HAP-1 (cell line): Measurements from ENCODE around the gene ALG9.

Experiments used
- DNase-seq, 2 experiments: peaks; one replicate each; pipeline ENCODE4 v3.0.0-alpha.2; 2016 to 2020; ENCODE audit warnings: low spot score in 2 of 2
- H3K27me3 ChIP-seq: fragments of 250-450 bp; sonication (Bioruptor Pico); 2 replicates; pipeline ENCODE4 v1.5.1; 2020; ENCODE audit warnings: low read depth, mild to moderate bottlenecking, moderate library complexity
- H3K36me3 ChIP-seq: fragments of 250-450 bp; sonication (Bioruptor Pico); replicated peaks from 2 replicates; pipeline ENCODE4 v1.5.1; 2020; ENCODE audit warnings: mild to moderate bottlenecking
- H3K4me1 ChIP-seq: fragments of 250-450 bp; sonication (Bioruptor Pico); 2 replicates; pipeline ENCODE4 v1.5.1; 2020; ENCODE audit warnings: mild to moderate bottlenecking
- H3K4me3 ChIP-seq: fragments of 250-450 bp; sonication (Bioruptor Pico); 2 replicates; pipeline ENCODE4 v1.5.1; 2020; ENCODE audit warnings: mild to moderate bottlenecking, moderate library complexity
- H3K9me3 ChIP-seq: fragments of 250-450 bp; sonication (Bioruptor Pico); 2 replicates; pipeline ENCODE4 v1.5.1; 2020; ENCODE audit warnings: mild to moderate bottlenecking, moderate library complexity
- in situ Hi-C: fragments of 300-500 bp; cut with MboI; formaldehyde crosslinking; loops from 3 replicates; pipeline ENCODE4 v1.14.3; 2020; ENCODE audit warnings: low sequenced_read_pairs, inconsistent platforms, mixed read lengths

ALG9 gene

DNA sequence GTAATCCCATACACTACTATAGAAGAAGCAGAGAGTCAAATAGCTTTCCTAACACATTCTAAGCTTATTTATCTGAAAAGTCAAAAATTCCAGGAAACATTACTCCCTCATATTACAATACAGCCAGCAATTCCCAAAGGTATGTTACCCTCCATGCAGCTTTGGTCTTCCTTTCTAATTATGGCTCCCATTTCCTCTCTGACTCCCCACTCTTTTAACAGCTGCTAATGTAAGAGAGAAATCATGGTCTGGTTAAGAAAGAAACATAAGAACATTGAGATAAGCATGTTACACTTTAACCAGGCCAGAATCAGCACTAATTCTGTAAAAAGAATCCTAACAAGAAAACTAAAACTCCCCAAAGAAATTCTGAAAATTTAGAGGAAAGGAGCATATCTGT, 112.0 kb downstream of the ALG9 start:
- Histone ChIP-seq H3K4me3 (no peak overlapping the region), H3K36me3 (peaks cover 63% of the 10 kb centered on the region)
- in situ Hi-C loops: no loop called here

DNA sequence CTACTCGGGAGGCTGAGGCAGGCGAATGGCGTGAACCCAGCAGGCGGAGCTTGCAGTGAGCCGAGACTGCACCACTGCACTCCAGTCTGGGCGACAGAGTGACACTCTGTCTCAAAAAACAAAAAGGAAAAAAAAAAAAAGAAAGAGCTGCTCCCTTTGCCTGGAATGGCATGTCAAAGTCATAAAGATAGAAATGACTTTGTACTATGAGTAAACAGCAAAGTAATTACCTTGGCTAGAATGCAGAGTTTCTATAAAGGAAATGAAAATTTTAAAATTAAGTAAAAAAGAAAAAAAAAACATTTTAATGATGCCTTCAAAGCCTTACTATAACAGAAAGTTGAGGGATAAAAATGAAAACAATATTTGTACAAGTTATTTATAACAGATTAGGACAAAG, 115.3 kb downstream of the ALG9 start:
- Histone ChIP-seq H3K4me3 (no peak overlapping the region), H3K27me3 (no peaks in the 10 kb centered on the region), H3K4me1 (no peaks in the 10 kb centered on the region), H3K36me3 (peaks cover 68% of the 10 kb centered on the region), H3K9me3 (no peaks in the 10 kb centered on the region)
- no peak for DNase-seq
- in situ Hi-C loops: no loop called here

More for the DNA sequence above, 112.0 kb downstream of the ALG9 start:
- no peaks in the 10 kb centered on the region for H3K9me3 ChIP-seq
- DNase-seq: no peak
- no peaks in the 10 kb centered on the region for H3K27me3 ChIP-seq
- H3K4me1 ChIP-seq: no peaks in the 10 kb centered on the region

DNA sequence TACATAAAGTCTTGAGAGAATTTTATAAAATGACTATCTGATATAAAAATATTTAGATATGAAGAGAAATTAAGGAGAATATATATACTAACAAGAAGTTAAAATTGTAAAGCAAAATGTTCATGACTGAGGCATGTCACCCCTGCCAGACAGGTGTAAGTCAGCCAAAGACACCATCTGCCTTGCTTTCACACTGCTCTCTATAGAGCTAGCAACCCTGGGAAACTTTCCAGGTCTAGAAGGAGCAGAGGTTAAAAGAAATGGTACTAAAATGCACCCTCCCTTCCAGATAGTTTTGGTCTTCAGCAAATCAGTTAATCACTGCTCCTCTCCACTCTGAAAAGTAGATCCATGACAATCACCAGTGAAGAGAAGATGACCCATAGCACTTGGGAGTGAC, 121.7 kb downstream of the ALG9 start:
- H3K4me1 ChIP-seq: no peaks in the 10 kb centered on the region
- no peak for DNase-seq
- no peak overlapping the region for H3K4me3 ChIP-seq
- H3K36me3 ChIP-seq: peaks cover 71% of the 10 kb centered on the region
- H3K9me3 ChIP-seq: no peaks in the 10 kb centered on the region
- H3K27me3 ChIP-seq: no peaks in the 10 kb centered on the region
- in situ Hi-C loops: no loop called here

DNA sequence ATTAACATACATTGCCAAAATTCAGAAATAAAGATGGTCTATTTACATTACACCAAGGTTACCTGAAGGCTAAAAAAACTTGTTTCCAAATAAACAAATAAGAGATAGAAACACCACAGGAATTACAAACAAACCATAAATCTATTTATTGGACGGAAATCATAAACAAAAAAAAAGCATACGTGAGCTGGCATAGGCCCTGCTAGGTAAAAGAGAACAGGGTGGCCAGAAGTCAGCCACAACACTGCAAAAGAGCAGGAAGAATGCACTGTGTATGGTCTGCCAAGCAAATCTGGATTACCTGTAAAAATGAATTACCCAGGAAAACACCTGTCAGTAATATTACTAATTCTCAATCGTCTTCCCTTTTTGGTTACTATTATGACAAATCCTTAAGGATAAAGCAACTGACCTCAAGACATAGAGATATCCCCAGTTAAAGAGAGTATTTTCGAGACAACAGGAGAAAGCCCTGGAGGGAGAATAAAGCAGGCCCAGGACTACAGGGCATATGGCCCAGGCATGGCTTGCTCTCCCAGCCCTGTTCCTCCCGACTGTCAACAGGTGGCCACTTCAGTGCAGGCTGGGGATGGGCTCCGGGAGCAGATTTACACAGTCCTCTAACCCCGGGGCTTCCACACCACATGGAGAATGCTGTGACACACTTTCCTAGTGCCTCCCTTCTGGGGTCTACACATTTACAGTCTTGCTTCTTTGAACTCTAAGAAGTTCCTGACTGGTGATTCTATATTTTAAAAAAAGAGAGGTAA, 123.2 kb downstream of the ALG9 start:
- no peak for DNase-seq
- H3K36me3 ChIP-seq: peaks cover 65% of the 10 kb centered on the region
- H3K9me3 ChIP-seq: no peaks in the 10 kb centered on the region
- no peaks in the 10 kb centered on the region for H3K27me3 ChIP-seq
- no peaks in the 10 kb centered on the region for H3K4me1 ChIP-seq
- in situ Hi-C loops: no loop called here
- H3K4me3 ChIP-seq: no peak overlapping the region

DNA sequence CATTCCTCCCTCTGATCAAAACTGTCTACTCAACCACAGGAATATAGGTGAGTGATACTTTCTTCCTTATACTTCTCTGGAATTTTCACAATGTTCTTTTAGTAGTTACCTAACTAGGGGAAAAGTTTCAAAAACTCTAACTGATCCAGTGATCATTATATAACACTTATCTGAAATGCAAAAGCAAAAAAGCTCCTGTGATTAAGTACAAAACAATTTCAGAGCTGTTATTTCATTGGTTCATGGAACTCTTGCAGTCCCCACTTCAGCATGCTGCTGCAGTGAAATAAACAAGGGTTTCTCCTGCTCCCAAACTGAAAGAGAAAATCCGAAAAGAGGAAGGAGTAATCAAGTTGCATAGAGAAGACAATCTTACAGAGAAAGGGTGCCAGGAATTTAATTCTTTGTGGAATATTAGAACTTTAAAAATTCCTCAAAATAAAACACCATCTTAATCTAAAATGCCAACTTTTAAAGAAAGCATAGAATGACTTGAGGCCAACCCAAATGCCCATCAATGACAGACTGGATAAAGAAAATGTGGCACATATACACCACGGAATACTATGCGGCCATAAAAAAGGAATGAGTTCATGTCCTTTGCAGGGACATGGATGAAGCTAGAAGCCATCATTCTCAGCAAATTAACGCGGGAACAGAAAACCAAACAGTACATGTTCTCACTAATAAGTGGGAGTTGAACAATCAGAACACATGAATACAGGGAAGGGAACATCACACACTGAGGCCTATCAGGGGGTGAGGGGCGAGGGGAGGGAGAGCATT, 125.5 kb downstream of the ALG9 start:
- H3K27me3 ChIP-seq: no peaks in the 10 kb centered on the region
- H3K4me1 ChIP-seq: no peaks in the 10 kb centered on the region
- peaks cover 66% of the 10 kb centered on the region for H3K36me3 ChIP-seq
- in situ Hi-C loops: no loop called here
- no peaks in the 10 kb centered on the region for H3K9me3 ChIP-seq
- DNase-seq: no peak
- no peak overlapping the region for H3K4me3 ChIP-seq

DNA sequence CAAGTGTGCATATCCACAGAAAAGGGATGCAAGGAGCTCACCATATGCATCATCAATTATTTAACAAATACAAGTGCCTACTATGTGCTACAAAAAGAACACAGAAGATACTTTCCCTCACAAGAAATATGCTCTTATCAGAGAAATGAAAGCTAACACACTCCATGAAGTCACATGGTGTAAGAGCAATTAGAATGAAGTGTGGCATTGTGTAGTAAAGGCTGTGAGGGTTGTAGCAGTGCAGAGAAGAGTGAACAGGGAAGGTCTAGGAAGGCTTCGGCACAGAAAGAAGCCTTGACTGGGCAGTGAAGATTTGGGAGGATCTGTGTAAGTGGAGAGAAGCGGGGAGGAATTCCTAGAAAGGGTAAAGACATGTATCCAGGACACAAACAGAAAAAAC, 127.7 kb downstream of the ALG9 start:
- no peaks in the 10 kb centered on the region for H3K9me3 ChIP-seq
- H3K4me1 ChIP-seq: no peaks in the 10 kb centered on the region
- no peaks in the 10 kb centered on the region for H3K27me3 ChIP-seq
- no peak overlapping the region for H3K4me3 ChIP-seq
- peaks cover 57% of the 10 kb centered on the region for H3K36me3 ChIP-seq
- no peak for DNase-seq
- in situ Hi-C loops: no loop called here

DNA sequence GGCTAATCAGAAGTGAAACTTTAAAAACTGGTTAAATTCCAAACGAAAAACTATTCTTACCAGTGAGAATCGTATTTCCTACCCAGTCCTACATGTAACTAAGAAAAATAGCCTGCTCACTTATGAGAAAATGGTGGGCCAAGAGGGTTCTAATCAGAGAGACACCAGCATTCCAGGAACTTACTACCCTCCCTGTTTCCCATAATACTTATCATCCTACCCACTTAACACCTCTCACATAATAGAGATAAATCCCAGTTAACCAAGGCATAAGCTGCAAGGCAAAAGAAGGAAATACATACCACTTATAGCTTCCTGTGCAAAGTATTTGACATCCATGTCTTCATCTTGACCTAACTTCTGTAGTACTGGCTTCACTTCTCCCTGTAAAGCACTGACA, 129.6 kb downstream of the ALG9 start:
- Histone ChIP-seq H3K36me3 (peaks cover 45% of the 10 kb centered on the region), H3K27me3 (no peaks in the 10 kb centered on the region), H3K4me3 (no peak overlapping the region), H3K9me3 (no peaks in the 10 kb centered on the region), H3K4me1 (no peaks in the 10 kb centered on the region)
- in situ Hi-C loops: no loop called here
- no peak for DNase-seq

DNA sequence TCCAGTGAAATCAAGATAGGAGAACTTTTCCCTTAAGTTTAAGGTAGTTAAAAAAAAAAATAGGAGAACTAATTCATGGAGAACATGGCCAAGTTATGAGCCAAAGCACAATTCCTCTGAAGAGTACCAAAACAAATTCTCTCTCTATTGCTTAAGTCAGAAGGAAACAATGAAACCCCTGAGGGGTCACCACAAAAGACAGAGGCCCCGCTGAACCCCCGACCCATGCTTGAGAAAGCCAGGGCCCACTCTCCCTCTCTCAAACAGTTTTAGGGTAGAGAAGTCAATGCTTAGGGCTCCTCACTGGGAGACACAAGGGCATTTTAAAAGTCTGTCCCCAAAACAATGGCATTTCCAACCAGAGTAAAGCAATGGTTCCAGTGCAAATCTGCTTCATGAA, 132.1 kb downstream of the ALG9 start:
- peaks cover 31% of the 10 kb centered on the region for H3K36me3 ChIP-seq
- no peak overlapping the region for H3K4me3 ChIP-seq
- in situ Hi-C loops: no loop called here
- no peak for DNase-seq
- H3K4me1 ChIP-seq: no peaks in the 10 kb centered on the region
- no peaks in the 10 kb centered on the region for H3K9me3 ChIP-seq
- no peaks in the 10 kb centered on the region for H3K27me3 ChIP-seq

DNA sequence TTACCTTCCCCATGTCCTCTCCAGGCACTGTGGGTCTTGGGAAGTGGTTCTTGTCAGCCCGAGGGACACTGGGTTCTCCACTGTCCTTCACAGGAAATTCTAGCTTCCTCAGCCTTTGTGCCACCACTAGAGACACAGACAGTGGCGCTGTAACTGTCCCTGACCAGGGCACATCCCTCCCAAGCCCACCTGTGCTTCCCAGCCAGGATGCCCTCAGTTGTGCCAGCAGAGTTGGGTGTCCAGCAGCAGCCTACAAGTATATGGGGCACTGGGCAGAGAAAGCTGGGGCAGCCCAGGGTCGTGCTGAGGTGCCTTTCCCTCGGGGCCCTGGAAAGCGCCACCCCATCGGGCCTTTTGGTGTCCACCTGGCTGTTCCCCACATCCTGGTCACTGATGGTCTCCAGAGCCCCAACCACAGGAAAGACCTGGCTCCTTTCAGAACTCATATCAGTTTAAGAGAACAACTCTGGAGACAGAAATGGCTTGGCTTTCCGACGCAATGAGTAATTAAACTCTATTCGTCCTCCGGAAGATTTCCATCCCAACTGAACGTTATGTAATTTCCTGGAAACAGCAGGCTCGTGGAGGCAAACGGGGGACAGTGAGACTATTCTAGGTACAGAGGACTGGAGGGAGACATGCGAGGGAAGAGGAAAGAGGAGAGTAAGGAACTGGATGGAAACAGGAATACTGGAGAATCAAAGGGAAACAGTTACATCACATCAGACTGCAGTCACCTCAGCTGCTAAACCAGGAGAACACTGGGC, 133.8 kb downstream of the ALG9 start:
- Histone ChIP-seq H3K36me3 (peaks cover 19% of the 10 kb centered on the region), H3K4me1 (no peaks in the 10 kb centered on the region), H3K4me3 (no peak overlapping the region), H3K9me3 (no peaks in the 10 kb centered on the region), H3K27me3 (no peaks in the 10 kb centered on the region)
- in situ Hi-C loops: no loop called here
- no peak for DNase-seq

DNA sequence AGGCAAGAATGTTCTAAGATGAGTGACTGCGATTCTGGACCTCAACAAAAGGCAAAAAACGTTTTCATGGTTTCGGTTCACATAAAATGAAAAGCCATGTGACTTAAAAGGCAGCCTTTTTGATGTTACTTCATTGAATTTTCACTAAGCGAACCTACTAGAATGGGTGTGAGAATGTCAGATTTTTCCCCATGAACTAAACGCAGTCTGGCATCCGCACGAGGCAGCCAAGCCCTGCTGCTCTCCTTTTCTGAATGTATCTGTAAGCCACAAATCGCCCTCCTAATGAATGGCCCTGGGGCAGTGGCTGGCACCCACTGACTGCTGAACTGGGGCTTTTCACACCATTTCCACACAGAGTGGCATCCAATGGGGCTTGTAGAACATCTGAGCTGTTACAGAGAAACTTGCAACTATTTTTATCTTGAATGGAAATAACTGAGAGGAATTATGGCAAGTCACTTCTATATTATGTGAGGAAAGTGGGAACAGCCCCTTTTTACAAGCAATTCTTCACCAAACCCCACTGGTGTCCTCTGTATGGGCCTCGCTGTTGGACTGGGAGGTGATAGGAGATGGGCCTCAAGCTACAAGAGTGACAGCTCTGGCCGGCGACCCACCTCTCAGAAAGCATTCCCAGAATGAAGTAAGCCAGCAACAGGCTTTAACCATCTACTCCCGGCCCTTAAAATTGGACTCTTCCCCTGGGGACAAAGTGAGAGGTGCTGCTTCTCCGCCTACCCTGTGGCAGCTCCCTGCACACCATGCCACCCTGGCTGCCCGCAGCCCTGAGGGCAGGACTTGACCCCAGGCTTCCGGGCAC, 134.5 kb downstream of the ALG9 start:
- H3K4me1 ChIP-seq: no peaks in the 10 kb centered on the region
- in situ Hi-C loops: no loop called here
- no peak for DNase-seq
- no peak overlapping the region for H3K4me3 ChIP-seq
- H3K36me3 ChIP-seq: peaks cover 11% of the 10 kb centered on the region
- H3K27me3 ChIP-seq: no peaks in the 10 kb centered on the region
- no peaks in the 10 kb centered on the region for H3K9me3 ChIP-seq
